Measurements from ENCODE around the gene SLIT3.

The SLIT3 gene

GRCh38 chr5:168676501-168676900 is 624.4 kb downstream of the SLIT3 start:
- H3K27me3 ChIP-seq (ENCODE audit: insufficient read depth, low read length, poor library complexity, severe bottlenecking) = no peaks in the 10 kb centered on the region
- no peak overlapping the region for H2AFZ ChIP-seq (ENCODE audit: low read length)
- no peaks in the 10 kb centered on the region for H3K36me3 ChIP-seq (ENCODE audit: insufficient read depth, low read length)
- no peak overlapping the region for H3K4me2 ChIP-seq (ENCODE audit: low read depth, low read length, poor library complexity, severe bottlenecking)
- no peaks in the 10 kb centered on the region for H4K20me1 ChIP-seq (ENCODE audit: insufficient read depth, low read length, poor library complexity, severe bottlenecking)
- H3K4me1 ChIP-seq (ENCODE audit: insufficient read depth, low read length, poor library complexity, severe bottlenecking) = no peaks in the 10 kb centered on the region
- no peaks in the 10 kb centered on the region for H3K79me2 ChIP-seq (ENCODE audit: insufficient read depth, low read length)
- no peak overlapping the region for H3K9ac ChIP-seq (ENCODE audit: low read depth, low read length, poor library complexity, severe bottlenecking)
- H3K9me2 ChIP-seq (replicated peaks; ENCODE audit: low read depth, low read length) = no peaks in the 10 kb centered on the region
- H3K4me3 ChIP-seq (ENCODE audit: low read length, poor library complexity, severe bottlenecking) = no peak overlapping the region
- no peak for TF ChIP-seq EZH2phosphoT487 (IDR thresholded peaks at IDR 0.05; ENCODE audit: borderline replicate concordance)
- no peak for TF ChIP-seq CTCF (conservative IDR thresholded peaks at IDR 0.05; ENCODE audit: low read length)
- H3K9me3 ChIP-seq (ENCODE audit: insufficient read depth, low read depth, low read length) = no peaks in the 10 kb centered on the region
- H3F3A ChIP-seq (ENCODE audit: low read depth) = no peaks in the 10 kb centered on the region

- Histone ChIP-seq H2AFZ (ENCODE audit: low read length) (no peak overlapping the region), H4K20me1 (ENCODE audit: insufficient read depth, low read length, poor library complexity, severe bottlenecking) (no peaks in the 10 kb centered on the region), H3F3A (ENCODE audit: low read depth) (no peaks in the 10 kb centered on the region), H3K9me3 (ENCODE audit: insufficient read depth, low read depth, low read length) (no peaks in the 10 kb centered on the region), H3K4me2 (ENCODE audit: low read depth, low read length, poor library complexity, severe bottlenecking) (no peak overlapping the region), H3K79me2 (ENCODE audit: insufficient read depth, low read length) (no peaks in the 10 kb centered on the region), H3K9ac (ENCODE audit: low read depth, low read length, poor library complexity, severe bottlenecking) (no peak overlapping the region), H3K27me3 (ENCODE audit: insufficient read depth, low read length, poor library complexity, severe bottlenecking) (no peaks in the 10 kb centered on the region), H3K36me3 (ENCODE audit: insufficient read depth, low read length) (no peaks in the 10 kb centered on the region), H3K9me2 (replicated peaks; ENCODE audit: low read depth, low read length) (no peaks in the 10 kb centered on the region), H3K4me3 (ENCODE audit: low read length, poor library complexity, severe bottlenecking) (no peak overlapping the region), H3K4me1 (ENCODE audit: insufficient read depth, low read length, poor library complexity, severe bottlenecking) (no peaks in the 10 kb centered on the region)
- TF ChIP-seq EZH2phosphoT487 (IDR thresholded peaks at IDR 0.05; ENCODE audit: borderline replicate concordance) (no peak), CTCF (conservative IDR thresholded peaks at IDR 0.05; ENCODE audit: low read length) (no peak)
Observed at GRCh38 chr5:168675883-168676408, 625.0 kb downstream of the SLIT3 start.

GRCh38 chr5:168674893-168675482 is 626.0 kb downstream of the SLIT3 start:
- Histone ChIP-seq H3K36me3 (ENCODE audit: insufficient read depth, low read length) (no peaks in the 10 kb centered on the region), H3K9me2 (replicated peaks; ENCODE audit: low read depth, low read length) (no peaks in the 10 kb centered on the region), H2AFZ (ENCODE audit: low read length) (no peak overlapping the region), H3K27me3 (ENCODE audit: insufficient read depth, low read length, poor library complexity, severe bottlenecking) (no peaks in the 10 kb centered on the region), H3K9ac (ENCODE audit: low read depth, low read length, poor library complexity, severe bottlenecking) (no peak overlapping the region), H3K79me2 (ENCODE audit: insufficient read depth, low read length) (no peaks in the 10 kb centered on the region), H3K9me3 (ENCODE audit: insufficient read depth, low read depth, low read length) (no peaks in the 10 kb centered on the region), H3K4me2 (ENCODE audit: low read depth, low read length, poor library complexity, severe bottlenecking) (no peak overlapping the region), H3K4me3 (ENCODE audit: low read length, poor library complexity, severe bottlenecking) (no peak overlapping the region), H4K20me1 (ENCODE audit: insufficient read depth, low read length, poor library complexity, severe bottlenecking) (no peaks in the 10 kb centered on the region), H3K4me1 (ENCODE audit: insufficient read depth, low read length, poor library complexity, severe bottlenecking) (no peaks in the 10 kb centered on the region), H3F3A (ENCODE audit: low read depth) (no peaks in the 10 kb centered on the region)
- TF ChIP-seq EZH2phosphoT487 (IDR thresholded peaks at IDR 0.05; ENCODE audit: borderline replicate concordance) = no peak
- no peak for TF ChIP-seq CTCF (conservative IDR thresholded peaks at IDR 0.05; ENCODE audit: low read length)

All from Loucy (cell line).